H9 (cell line): ENCODE results near the gene CNBD2. TPM values are rescaled to one million over a fixed set of nuclear protein-coding genes. Genes with fewer than 3 reads are reported as not detected.

Experiments used
- DNase-seq: peaks from one replicate; pipeline ENCODE4 v3.0.0-alpha.2; 2017
- H2AFZ ChIP-seq: one replicate; pipeline ENCODE4 v1.6.1; 2013; ENCODE audit warnings: mild to moderate bottlenecking, low read length, control low read depth, moderate library complexity
- H2AK5ac ChIP-seq: 2 replicates; pipeline ENCODE4 v1.6.1; 2013; ENCODE audit warnings: low read length, control low read depth, mixed read lengths; ENCODE audit not compliant: insufficient read length
- H2BK120ac ChIP-seq: one replicate; pipeline ENCODE4 v1.6.1; 2013; ENCODE audit warnings: low read depth, mild to moderate bottlenecking, low read length, control low read depth, inconsistent platforms; ENCODE audit not compliant: poor library complexity, severe bottlenecking
- H2BK12ac ChIP-seq: 2 replicates; pipeline ENCODE4 v1.6.1; 2013; ENCODE audit warnings: low read length, control low read depth, mixed read lengths, low read depth; ENCODE audit not compliant: insufficient read length
- H2BK15ac ChIP-seq: 2 replicates; pipeline ENCODE4 v1.6.1; 2013; ENCODE audit warnings: low read depth, low read length, control low read depth
- H2BK20ac ChIP-seq: one replicate; pipeline ENCODE4 v1.6.1; 2013; ENCODE audit warnings: low read depth, mild to moderate bottlenecking, low read length, control low read depth, inconsistent platforms; ENCODE audit not compliant: poor library complexity, severe bottlenecking
- H2BK5ac ChIP-seq: 2 replicates; pipeline ENCODE4 v1.6.1; 2013; ENCODE audit warnings: low read length, control low read depth, mixed read lengths; ENCODE audit not compliant: insufficient read length
- H3K14ac ChIP-seq: 2 replicates; pipeline ENCODE4 v1.6.1; 2013; ENCODE audit warnings: low read length, control low read depth; ENCODE audit not compliant: insufficient read depth
- H3K18ac ChIP-seq: 2 replicates; pipeline ENCODE4 v1.6.1; 2013; ENCODE audit warnings: low read depth, mild to moderate bottlenecking, mixed read lengths, low read length, control low read depth; ENCODE audit not compliant: insufficient read length
- H3K23ac ChIP-seq: 2 replicates; pipeline ENCODE4 v1.6.1; 2013; ENCODE audit warnings: low read length, control low read depth, mixed read lengths, low read depth; ENCODE audit not compliant: insufficient read length
- H3K23me2 ChIP-seq: 2 replicates; pipeline ENCODE4 v1.6.1; 2013; ENCODE audit warnings: low read depth, mild to moderate bottlenecking, mixed read lengths, low read length, control low read depth; ENCODE audit not compliant: insufficient read length, poor library complexity, severe bottlenecking
- H3K27ac ChIP-seq: 2 replicates; pipeline ENCODE4 v1.5.1; 2013; ENCODE audit warnings: low read length, control low read depth, mixed read lengths, low read depth; ENCODE audit not compliant: insufficient read length
- H3K27me3 ChIP-seq: 2 replicates; pipeline ENCODE4 v1.6.1; 2013; ENCODE audit warnings: low read length, control low read depth, inconsistent platforms; ENCODE audit not compliant: insufficient read depth
- H3K4ac ChIP-seq: 2 replicates; pipeline ENCODE4 v1.6.1; 2013; ENCODE audit warnings: low read depth, mild to moderate bottlenecking, control low read depth, inconsistent platforms, low read length, moderate library complexity
- H3K4me1 ChIP-seq: 2 replicates; pipeline ENCODE4 v1.6.1; 2013; ENCODE audit warnings: low read length, control low read depth, inconsistent platforms; ENCODE audit not compliant: insufficient read depth
- H3K4me2 ChIP-seq: 2 replicates; pipeline ENCODE4 v1.6.1; 2013; ENCODE audit warnings: low read length, control low read depth, mixed read lengths; ENCODE audit not compliant: insufficient read length, insufficient read depth
- H3K56ac ChIP-seq: 2 replicates; pipeline ENCODE4 v1.6.1; 2013; ENCODE audit warnings: low read depth, mild to moderate bottlenecking, mixed read lengths, low read length, control low read depth; ENCODE audit not compliant: insufficient read length
- H3K79me1 ChIP-seq: 2 replicates; pipeline ENCODE4 v1.6.1; 2013; ENCODE audit warnings: low read depth, mild to moderate bottlenecking, moderate library complexity, low read length, control low read depth, inconsistent platforms; ENCODE audit not compliant: insufficient read depth, poor library complexity, severe bottlenecking
- H3K79me2 ChIP-seq: 2 replicates; pipeline ENCODE4 v1.6.1; 2013; ENCODE audit warnings: low read length, control low read depth, inconsistent platforms; ENCODE audit not compliant: insufficient read depth
- H3K9ac ChIP-seq: 2 replicates; pipeline ENCODE4 v1.6.1; 2013; ENCODE audit warnings: low read length, control low read depth, mixed read lengths; ENCODE audit not compliant: insufficient read length; ENCODE audit errors: extremely low read depth
- H3K9me3 ChIP-seq: one replicate; pipeline ENCODE4 v1.6.1; 2013; ENCODE audit warnings: low read depth, low read length, inconsistent platforms; ENCODE audit not compliant: control insufficient read depth
- H3T11ph ChIP-seq: one replicate; pipeline ENCODE4 v1.6.1; 2013; ENCODE audit warnings: mild to moderate bottlenecking, low read length, control low read depth, inconsistent platforms
- H4K20me1 ChIP-seq: one replicate; pipeline ENCODE4 v1.6.1; 2013; ENCODE audit not compliant: control insufficient read depth, insufficient read length, insufficient read depth
- H4K5ac ChIP-seq: 2 replicates; pipeline ENCODE4 v1.6.1; 2013; ENCODE audit warnings: low read depth, mild to moderate bottlenecking, mixed read lengths, low read length, control low read depth; ENCODE audit not compliant: insufficient read length
- H4K8ac ChIP-seq: replicated peaks from 2 replicates; pipeline ENCODE4 v1.6.1; 2013; ENCODE audit warnings: low read length, control low read depth, mixed read lengths, low read depth; ENCODE audit not compliant: insufficient read length
- H4K91ac ChIP-seq: 2 replicates; pipeline ENCODE4 v1.6.1; 2013; ENCODE audit warnings: low read depth, mild to moderate bottlenecking, moderate library complexity, mixed read lengths, low read length, control low read depth; ENCODE audit not compliant: insufficient read length
- H3K27ac Mint-ChIP-seq, 3 experiments: 2 replicates in 2 of 3; 3 replicates in 1 of 3; pipeline ENCODE4 v1.8.0; 2020 to 2021; ENCODE audit warnings: mixed read lengths in 3 of 3, mild to moderate bottlenecking in 1 of 3, moderate library complexity in 1 of 3
- H3K27me3 Mint-ChIP-seq: 2 replicates; pipeline ENCODE4 v1.8.0; 2021; ENCODE audit warnings: low read depth, mild to moderate bottlenecking, moderate library complexity, mixed read lengths
- H3K36me3 Mint-ChIP-seq, 3 experiments: 2 replicates in 2 of 3; 3 replicates in 1 of 3; pipeline ENCODE4 v1.8.0; 2020 to 2021; ENCODE audit warnings: low read depth in 3 of 3, mixed read lengths in 3 of 3; ENCODE audit not compliant: insufficient read depth in 1 of 3
- H3K4me1 Mint-ChIP-seq, 2 experiments: 2 replicates each; pipeline ENCODE4 v1.8.0; 2020; ENCODE audit warnings: mixed read lengths in 2 of 2
- H3K4me3 Mint-ChIP-seq, 2 experiments: 2 replicates in 1 of 2; 3 replicates in 1 of 2; pipeline ENCODE4 v1.8.0; 2020 to 2021; ENCODE audit warnings: mild to moderate bottlenecking in 2 of 2, mixed read lengths in 2 of 2, moderate library complexity in 1 of 2
- H3K9me3 Mint-ChIP-seq, 2 experiments: 2 replicates in 1 of 2; 3 replicates in 1 of 2; pipeline ENCODE4 v1.8.0; 2020; ENCODE audit warnings: mild to moderate bottlenecking in 2 of 2, mixed read lengths in 2 of 2, moderate library complexity in 1 of 2
- WGBS: extraction: QIAGEN DNeasy Blood & Tissue Kit; methylation state at CpG from one replicate; pipeline ENCODE4 v1.1.7; 2013; ENCODE audit warnings: missing lambda C conversion rate, low lambda C conversion rate, mixed read lengths; ENCODE audit not compliant: insufficient read length; ENCODE audit errors: extremely low coverage; 5-methylcytosine and 5-hydroxymethylcytosine counted together
- total RNA-seq: library from RNA; stranded (reverse); gene quantifications from 2 replicates; pipeline ENCODE4 v1.2.1, GENCODE V29; 2021
- TF ChIP-seq, protein P1 (sequence below): fragments of 200-600 bp; sonication (generic); conservative IDR thresholded peaks from 3 replicates; pipeline ENCODE4 v1.8.0; 2021; ENCODE audit warnings: antibody characterized with exemption, mild to moderate bottlenecking

The CNBD2 gene
- total RNA-seq, 1 experiment from 2014 or later, result 3.1 TPM

DNA sequence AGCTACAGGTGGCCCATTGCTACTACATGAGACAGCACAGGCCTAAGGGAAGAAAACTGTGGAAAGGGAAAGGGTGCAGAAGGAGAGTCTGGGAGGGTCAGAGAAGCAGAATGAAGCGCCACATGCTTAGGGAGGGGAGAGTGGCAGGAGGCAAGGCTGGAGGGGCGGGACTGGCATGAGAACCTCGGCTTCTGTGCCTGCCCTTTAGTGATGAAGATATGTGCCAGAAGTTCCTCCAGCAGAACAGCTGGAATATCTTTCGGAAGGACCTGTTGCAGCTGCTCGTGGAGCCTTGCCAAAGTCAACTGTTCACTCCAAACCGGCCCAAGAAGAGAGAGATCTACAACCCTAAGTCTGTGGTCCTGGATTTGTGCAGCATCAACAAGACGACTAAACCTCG is 61.8 kb downstream of the CNBD2 start:
- no peak overlapping the region for H3K9ac ChIP-seq
- H2BK20ac ChIP-seq, result no peak overlapping the region
- H4K91ac ChIP-seq, result no peak overlapping the region
- H3K79me2 ChIP-seq, result no peaks in the 10 kb centered on the region
- H3K27me3 ChIP-seq, result no peaks in the 10 kb centered on the region
- no peak overlapping the region for H3K4ac ChIP-seq
- no peak overlapping the region for H3K56ac ChIP-seq
- no peak overlapping the region for H4K8ac ChIP-seq
- H4K5ac ChIP-seq, result no peak overlapping the region
- H3K27me3 Mint-ChIP-seq, result peaks cover 3% of the 10 kb centered on the region
- H3K4me3 Mint-ChIP-seq, result no peak overlapping the region; a peak in 1 of 5 replicates
- H3K36me3 Mint-ChIP-seq, result no peaks in the 10 kb centered on the region
- TF ChIP-seq, protein P1, sequence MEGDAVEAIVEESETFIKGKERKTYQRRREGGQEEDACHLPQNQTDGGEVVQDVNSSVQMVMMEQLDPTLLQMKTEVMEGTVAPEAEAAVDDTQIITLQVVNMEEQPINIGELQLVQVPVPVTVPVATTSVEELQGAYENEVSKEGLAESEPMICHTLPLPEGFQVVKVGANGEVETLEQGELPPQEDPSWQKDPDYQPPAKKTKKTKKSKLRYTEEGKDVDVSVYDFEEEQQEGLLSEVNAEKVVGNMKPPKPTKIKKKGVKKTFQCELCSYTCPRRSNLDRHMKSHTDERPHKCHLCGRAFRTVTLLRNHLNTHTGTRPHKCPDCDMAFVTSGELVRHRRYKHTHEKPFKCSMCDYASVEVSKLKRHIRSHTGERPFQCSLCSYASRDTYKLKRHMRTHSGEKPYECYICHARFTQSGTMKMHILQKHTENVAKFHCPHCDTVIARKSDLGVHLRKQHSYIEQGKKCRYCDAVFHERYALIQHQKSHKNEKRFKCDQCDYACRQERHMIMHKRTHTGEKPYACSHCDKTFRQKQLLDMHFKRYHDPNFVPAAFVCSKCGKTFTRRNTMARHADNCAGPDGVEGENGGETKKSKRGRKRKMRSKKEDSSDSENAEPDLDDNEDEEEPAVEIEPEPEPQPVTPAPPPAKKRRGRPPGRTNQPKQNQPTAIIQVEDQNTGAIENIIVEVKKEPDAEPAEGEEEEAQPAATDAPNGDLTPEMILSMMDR, result no peak
- no peak overlapping the region for H3K18ac ChIP-seq
- H3T11ph ChIP-seq, result no peak overlapping the region
- no peaks in the 10 kb centered on the region for H3K23me2 ChIP-seq
- no peak for DNase-seq
- H3K79me1 ChIP-seq, result no peaks in the 10 kb centered on the region
- no peak overlapping the region for H3K4me2 ChIP-seq
- no peak overlapping the region for H2BK120ac ChIP-seq
- no peak overlapping the region for H2AK5ac ChIP-seq
- no CpG with 5 or more reads among the region's 8 CpGs for WGBS
- no peak overlapping the region for H3K14ac ChIP-seq
- no peak overlapping the region for H3K27ac ChIP-seq
- H3K27ac Mint-ChIP-seq, result no peak overlapping the region
- no peaks in the 10 kb centered on the region for H3K4me1 ChIP-seq
- H2BK12ac ChIP-seq, result no peak overlapping the region
- no peak overlapping the region for H3K23ac ChIP-seq
- no peaks in the 10 kb centered on the region for H3K9me3 ChIP-seq
- no peak overlapping the region for H2AFZ ChIP-seq
- H3K4me1 Mint-ChIP-seq, result no peaks in the 10 kb centered on the region
- H4K20me1 ChIP-seq, result no peaks in the 10 kb centered on the region
- no peaks in the 10 kb centered on the region for H3K9me3 Mint-ChIP-seq
- no peak overlapping the region for H2BK15ac ChIP-seq
- no peak overlapping the region for H2BK5ac ChIP-seq
